ENCODE data around the gene UST. TPM values are rescaled to one million over a fixed set of nuclear protein-coding genes. Genes with fewer than 3 reads are reported as not detected.
A peak's percentile ranks its signal among the peaks of the same experiment; 100 is the strongest.

UST gene
- total and polyA plus RNA-seq, 7 experiments from 2014 or later = 0.35 to 2.6 (median 0.46) TPM; not detected in 2

- Histone ChIP-seq H3K4me3 (ENCODE audit: low read length) (no peak overlapping the region), H3K36me3 (ENCODE audit: control insufficient read depth in 2 of 3, insufficient read depth in 3 of 3, low read length in 3 of 3) (no peaks in the 10 kb centered on the region), H3K27me3 (ENCODE audit: control insufficient read depth in 2 of 2, insufficient read depth in 2 of 2, low read length in 2 of 2) (no peaks in the 10 kb centered on the region), H3K27ac (ENCODE audit: low read depth, low read length) (no peak overlapping the region), H3K9me3 (ENCODE audit: control insufficient read depth in 2 of 3, low read length in 3 of 3) (no peaks in the 10 kb centered on the region), H3K4me1 (ENCODE audit: control insufficient read depth in 2 of 2, insufficient read depth in 2 of 2, low read length in 2 of 2) (no peaks in the 10 kb centered on the region)
- no peak for ATAC-seq
- DNase-seq = no peak
- peaks cover 8 to 32% (median 19%) of the 10 kb centered on the region in 5 donors for H3K27me3 Mint-ChIP-seq
- no peaks in the 10 kb centered on the region for H3K36me3 Mint-ChIP-seq
- peaks cover 0 to 9% (median 0%) of the 10 kb centered on the region in 7 donors for H3K4me1 Mint-ChIP-seq
- H3K9me3 Mint-ChIP-seq = peaks cover 0 to 8% (median 4%) of the 10 kb centered on the region in 11 donors
- no peak overlapping the region for H3K27ac Mint-ChIP-seq
- H3K4me3 Mint-ChIP-seq = no peak overlapping the region
- intact Hi-C loops (cut with micrococcal nuclease) = no loop called here
- ChIA-PET POLR2A (no interaction called here), CTCF (no interaction called here)
Measured at GRCh38 chr6:148794797-148795196, 48.0 kb downstream of the UST start.

GRCh38 chr6:148795563-148795962 is 48.7 kb downstream of the UST start:
- Mint-ChIP-seq H3K27ac (no peak overlapping the region), H3K4me3 (no peak overlapping the region), H3K27me3 (peaks cover 8 to 33% (median 19%) of the 10 kb centered on the region in 5 donors), H3K4me1 (peaks cover 0 to 9% (median 0%) of the 10 kb centered on the region in 7 donors), H3K9me3 (peaks cover 0 to 8% (median 4%) of the 10 kb centered on the region in 11 donors), H3K36me3 (no peaks in the 10 kb centered on the region)
- H3K27ac ChIP-seq (ENCODE audit: low read depth, low read length) = no peak overlapping the region
- DNase-seq = no peak
- ATAC-seq = no peak
- intact Hi-C loops (cut with micrococcal nuclease) = no loop called here
- H3K36me3 ChIP-seq (ENCODE audit: control insufficient read depth in 2 of 3, insufficient read depth in 3 of 3, low read length in 3 of 3) = no peaks in the 10 kb centered on the region
- no peak overlapping the region for H3K4me3 ChIP-seq (ENCODE audit: low read length)
- POLR2A ChIA-PET = no interaction called here
- CTCF ChIA-PET = no interaction called here
- H3K4me1 ChIP-seq (ENCODE audit: control insufficient read depth in 2 of 2, insufficient read depth in 2 of 2, low read length in 2 of 2) = no peaks in the 10 kb centered on the region
- no peaks in the 10 kb centered on the region for H3K9me3 ChIP-seq (ENCODE audit: control insufficient read depth in 2 of 3, low read length in 3 of 3)
- H3K27me3 ChIP-seq (ENCODE audit: control insufficient read depth in 2 of 2, insufficient read depth in 2 of 2, low read length in 2 of 2) = no peaks in the 10 kb centered on the region

- Histone ChIP-seq H3K4me3 (ENCODE audit: low read length) (no peak overlapping the region), H3K4me1 (ENCODE audit: control insufficient read depth in 2 of 2, insufficient read depth in 2 of 2, low read length in 2 of 2) (no peaks in the 10 kb centered on the region), H3K9me3 (ENCODE audit: control insufficient read depth in 2 of 3, low read length in 3 of 3) (no peaks in the 10 kb centered on the region), H3K27ac (ENCODE audit: low read depth, low read length) (no peak overlapping the region), H3K36me3 (ENCODE audit: control insufficient read depth in 2 of 3, insufficient read depth in 3 of 3, low read length in 3 of 3) (no peaks in the 10 kb centered on the region), H3K27me3 (ENCODE audit: control insufficient read depth in 2 of 2, insufficient read depth in 2 of 2, low read length in 2 of 2) (no peaks in the 10 kb centered on the region)
- POLR2A ChIA-PET = interaction anchor here (0.6 kb wide), 1 partner anchor 21 kb away, joined by 3 read pairs; no protein-coding TSS in a partner anchor
- no peak for DNase-seq
- CTCF ChIA-PET = no interaction called here
- no peak for ATAC-seq
- Mint-ChIP-seq H3K4me3 (no peak overlapping the region), H3K27me3 (peaks cover 4 to 36% (median 12%) of the 10 kb centered on the region in 5 donors), H3K36me3 (no peaks in the 10 kb centered on the region), H3K9me3 (peaks cover 0 to 4% (median 0%) of the 10 kb centered on the region in 11 donors), H3K4me1 (peaks cover 0 to 11% (median 0%) of the 10 kb centered on the region in 7 donors), H3K27ac (no peak overlapping the region)
- intact Hi-C loops (cut with micrococcal nuclease) = no loop called here
Measured at GRCh38 chr6:148799647-148800046, 52.8 kb downstream of the UST start.

GRCh38 chr6:148800536-148800935 is 53.7 kb downstream of the UST start:
- H3K9me3 Mint-ChIP-seq = peaks cover 0 to 4% (median 0%) of the 10 kb centered on the region in 11 donors
- no peaks in the 10 kb centered on the region for H3K4me1 ChIP-seq (ENCODE audit: control insufficient read depth in 2 of 2, insufficient read depth in 2 of 2, low read length in 2 of 2)
- H3K27ac ChIP-seq (ENCODE audit: low read depth, low read length) = no peak overlapping the region
- no peaks in the 10 kb centered on the region for H3K36me3 ChIP-seq (ENCODE audit: control insufficient read depth in 2 of 3, insufficient read depth in 3 of 3, low read length in 3 of 3)
- H3K4me3 ChIP-seq (ENCODE audit: low read length) = no peak overlapping the region
- intact Hi-C loops (cut with micrococcal nuclease) = no loop called here
- H3K27me3 Mint-ChIP-seq = peaks cover 4 to 36% (median 12%) of the 10 kb centered on the region in 5 donors
- ATAC-seq (no peak), DNase-seq (no peak)
- H3K36me3 Mint-ChIP-seq = no peaks in the 10 kb centered on the region
- POLR2A ChIA-PET = interaction anchor here (0.6 kb wide), 1 partner anchor 22 kb away, joined by 3 read pairs; no protein-coding TSS in a partner anchor
- peaks cover 0 to 11% (median 0%) of the 10 kb centered on the region in 7 donors for H3K4me1 Mint-ChIP-seq
- H3K4me3 Mint-ChIP-seq = no peak overlapping the region
- CTCF ChIA-PET = no interaction called here
- no peaks in the 10 kb centered on the region for H3K9me3 ChIP-seq (ENCODE audit: control insufficient read depth in 2 of 3, low read length in 3 of 3)
- H3K27me3 ChIP-seq (ENCODE audit: control insufficient read depth in 2 of 2, insufficient read depth in 2 of 2, low read length in 2 of 2) = no peaks in the 10 kb centered on the region
- no peak overlapping the region for H3K27ac Mint-ChIP-seq

- H3K4me1 Mint-ChIP-seq = peaks cover 0 to 5% (median 0%) of the 10 kb centered on the region in 7 donors
- intact Hi-C loops (cut with micrococcal nuclease) = no loop called here
- H3K27me3 Mint-ChIP-seq = peaks cover 0 to 30% (median 4%) of the 10 kb centered on the region in 5 donors
Measured at GRCh38 chr6:148803979-148804378, 57.1 kb downstream of the UST start.

GRCh38 chr6:148805777-148806176 is 58.9 kb downstream of the UST start:
- Mint-ChIP-seq H3K9me3 (no peaks in the 10 kb centered on the region), H3K27me3 (peaks cover 0 to 23% (median 4%) of the 10 kb centered on the region in 5 donors), H3K36me3 (no peaks in the 10 kb centered on the region), H3K4me1 (peaks cover 0 to 2% (median 0%) of the 10 kb centered on the region in 7 donors), H3K27ac (no peak overlapping the region), H3K4me3 (no peak overlapping the region)
- no peak for DNase-seq
- Histone ChIP-seq H3K36me3 (ENCODE audit: control insufficient read depth in 2 of 3, insufficient read depth in 3 of 3, low read length in 3 of 3) (no peaks in the 10 kb centered on the region), H3K27me3 (ENCODE audit: control insufficient read depth in 2 of 2, insufficient read depth in 2 of 2, low read length in 2 of 2) (no peaks in the 10 kb centered on the region), H3K4me3 (ENCODE audit: low read length) (no peak overlapping the region), H3K9me3 (ENCODE audit: control insufficient read depth in 2 of 3, low read length in 3 of 3) (no peaks in the 10 kb centered on the region), H3K27ac (ENCODE audit: low read depth, low read length) (no peak overlapping the region), H3K4me1 (ENCODE audit: control insufficient read depth in 2 of 2, insufficient read depth in 2 of 2, low read length in 2 of 2) (no peaks in the 10 kb centered on the region)
- CTCF ChIA-PET = interaction anchor here (0.6 kb wide), 1 partner anchor 9 kb away, joined by 3 read pairs; no protein-coding TSS in a partner anchor
- intact Hi-C loops (cut with micrococcal nuclease) = no loop called here
- no peak for ATAC-seq
- POLR2A ChIA-PET = no interaction called here

More at GRCh38 chr6:148803979-148804378, 57.1 kb downstream of the UST start:
- H3K4me1 ChIP-seq (ENCODE audit: control insufficient read depth in 2 of 2, insufficient read depth in 2 of 2, low read length in 2 of 2) = no peaks in the 10 kb centered on the region
- no peaks in the 10 kb centered on the region for H3K36me3 Mint-ChIP-seq
- H3K27ac Mint-ChIP-seq = peak overlapping the region in 1 of 9 donors; percentile 38
- H3K27ac ChIP-seq (ENCODE audit: low read depth, low read length) = no peak overlapping the region
- no peaks in the 10 kb centered on the region for H3K9me3 ChIP-seq (ENCODE audit: control insufficient read depth in 2 of 3, low read length in 3 of 3)
- H3K4me3 Mint-ChIP-seq = no peak overlapping the region
- H3K27me3 ChIP-seq (ENCODE audit: control insufficient read depth in 2 of 2, insufficient read depth in 2 of 2, low read length in 2 of 2) = no peaks in the 10 kb centered on the region
- H3K9me3 Mint-ChIP-seq = no peaks in the 10 kb centered on the region
- no peak for ATAC-seq
- ChIA-PET CTCF (no interaction called here), POLR2A (no interaction called here)
- DNase-seq = no peak
- H3K4me3 ChIP-seq (ENCODE audit: low read length) = no peak overlapping the region
- no peaks in the 10 kb centered on the region for H3K36me3 ChIP-seq (ENCODE audit: control insufficient read depth in 2 of 3, insufficient read depth in 3 of 3, low read length in 3 of 3)

- Mint-ChIP-seq H3K27me3 (peaks cover 0 to 14% (median 4%) of the 10 kb centered on the region in 5 donors), H3K36me3 (no peaks in the 10 kb centered on the region), H3K9me3 (peaks cover 0 to 3% (median 0%) of the 10 kb centered on the region in 11 donors), H3K4me1 (no peaks in the 10 kb centered on the region), H3K4me3 (no peak overlapping the region), H3K27ac (no peak overlapping the region)
- Histone ChIP-seq H3K4me3 (ENCODE audit: low read length) (no peak overlapping the region), H3K27me3 (ENCODE audit: control insufficient read depth in 2 of 2, insufficient read depth in 2 of 2, low read length in 2 of 2) (no peaks in the 10 kb centered on the region), H3K4me1 (ENCODE audit: control insufficient read depth in 2 of 2, insufficient read depth in 2 of 2, low read length in 2 of 2) (no peaks in the 10 kb centered on the region), H3K9me3 (ENCODE audit: control insufficient read depth in 2 of 3, low read length in 3 of 3) (no peaks in the 10 kb centered on the region), H3K27ac (ENCODE audit: low read depth, low read length) (no peak overlapping the region), H3K36me3 (ENCODE audit: control insufficient read depth in 2 of 3, insufficient read depth in 3 of 3, low read length in 3 of 3) (no peaks in the 10 kb centered on the region)
- intact Hi-C loops (cut with micrococcal nuclease) = no loop called here
- DNase-seq (no peak), ATAC-seq (no peak)
- CTCF ChIA-PET = no interaction called here
- POLR2A ChIA-PET = no interaction called here
Measured at GRCh38 chr6:148807784-148808183, 61.0 kb downstream of the UST start.
